Measurements from ENCODE around the gene FOXC2. TPM values are rescaled to one million over a fixed set of nuclear protein-coding genes. Genes with fewer than 3 reads are reported as not detected.

The FOXC2 gene
- total RNA-seq, 4 donors from 2014 or later = 0.40 to 1.5 (median 0.50) TPM

- Histone ChIP-seq H3K27me3 (peaks cover 85% of the 10 kb centered on the region), H3K9me3 (no peaks in the 10 kb centered on the region), H3K36me3 (no peaks in the 10 kb centered on the region), H3K4me1 (peaks cover 0 to 15% (median 0%) of the 10 kb centered on the region in 3 donors), H3K27ac (no peak overlapping the region), H3K4me3 (no peak overlapping the region)
- WGBS, 2 donors (ENCODE audit: low coverage in 1 of 2) = 85 to 88% methylated on average over 2 to 4 of the region's 4 CpGs
- TF ChIP-seq EP300 (IDR thresholded peaks at IDR 0.05) = no peak
- no peak for TF ChIP-seq POLR2A (IDR thresholded peaks at IDR 0.05)
- TF ChIP-seq CTCF (IDR thresholded peaks at IDR 0.05) = no peak
- TF ChIP-seq POLR2AphosphoS5 (IDR thresholded peaks at IDR 0.05) = no peak
- no peak for ATAC-seq
Measured at GRCh38 chr16:86590501-86591144, 24.0 kb downstream of the FOXC2 start.

- Histone ChIP-seq H3K9me3 (no peaks in the 10 kb centered on the region), H3K36me3 (no peaks in the 10 kb centered on the region), H3K27me3 (peaks cover 86% of the 10 kb centered on the region), H3K4me1 (peaks cover 0 to 15% (median 0%) of the 10 kb centered on the region in 3 donors), H3K4me3 (no peak overlapping the region), H3K27ac (no peak overlapping the region)
- 88 to 92% methylated on average over 4 of the region's 4 CpGs for WGBS, 2 donors (ENCODE audit: low coverage in 1 of 2)
- TF ChIP-seq POLR2AphosphoS5 (IDR thresholded peaks at IDR 0.05) (no peak), CTCF (IDR thresholded peaks at IDR 0.05) (no peak), POLR2A (IDR thresholded peaks at IDR 0.05) (no peak), EP300 (IDR thresholded peaks at IDR 0.05) (no peak)
- no peak for ATAC-seq
Measured at GRCh38 chr16:86591270-86591669, 24.6 kb downstream of the FOXC2 start.

GRCh38 chr16:86593913-86594620, 27.4 kb downstream of the FOXC2 start:
- TF ChIP-seq EP300 (IDR thresholded peaks at IDR 0.05) (no peak), POLR2AphosphoS5 (IDR thresholded peaks at IDR 0.05) (no peak), CTCF (IDR thresholded peaks at IDR 0.05) (no peak), POLR2A (IDR thresholded peaks at IDR 0.05) (no peak)
- 24 to 36% methylated on average over 4 to 7 of the region's 13 CpGs for WGBS, 2 donors (ENCODE audit: low coverage in 1 of 2)
- Histone ChIP-seq H3K4me1 (peaks cover 0 to 15% (median 0%) of the 10 kb centered on the region in 3 donors), H3K36me3 (no peaks in the 10 kb centered on the region), H3K9me3 (no peaks in the 10 kb centered on the region), H3K27me3 (peaks cover 99% of the 10 kb centered on the region), H3K4me3 (no peak overlapping the region), H3K27ac (no peak overlapping the region)
- no peak for ATAC-seq

- Histone ChIP-seq H3K27me3 (peaks cover 95% of the 10 kb centered on the region), H3K4me1 (peaks cover 0 to 15% (median 0%) of the 10 kb centered on the region in 3 donors), H3K4me3 (no peak overlapping the region), H3K9me3 (no peaks in the 10 kb centered on the region), H3K27ac (no peak overlapping the region), H3K36me3 (no peaks in the 10 kb centered on the region)
- 16 to 19% methylated on average over 8 of the region's 8 CpGs for WGBS, 2 donors (ENCODE audit: low coverage in 1 of 2)
- TF ChIP-seq POLR2AphosphoS5 (IDR thresholded peaks at IDR 0.05) (no peak), POLR2A (IDR thresholded peaks at IDR 0.05) (no peak), CTCF (IDR thresholded peaks at IDR 0.05) (no peak), EP300 (IDR thresholded peaks at IDR 0.05) (no peak)
- ATAC-seq = no peak
Measured at GRCh38 chr16:86594721-86595120, 28.1 kb downstream of the FOXC2 start.
